Occipital lobe (tissue), 2 donors: Measurements from ENCODE around the gene EFHC1. TPM values are rescaled to one million over a fixed set of nuclear protein-coding genes. Genes with fewer than 3 reads are reported as not detected.

Experiments used
- DNase-seq: peaks from one replicate; lab custom pipeline; 2025; lab: John Stamatoyannopoulos, UW
- total RNA-seq: library from RNA; depleted of rRNA; stranded (reverse); fragments of >200 nt; gene quantifications from one replicate; pipeline ENCODE4 v1.2.3, GENCODE V29; 2014

EFHC1 gene
- total RNA-seq, 1 donor from 2014 or later, result 37.0 TPM

DNA sequence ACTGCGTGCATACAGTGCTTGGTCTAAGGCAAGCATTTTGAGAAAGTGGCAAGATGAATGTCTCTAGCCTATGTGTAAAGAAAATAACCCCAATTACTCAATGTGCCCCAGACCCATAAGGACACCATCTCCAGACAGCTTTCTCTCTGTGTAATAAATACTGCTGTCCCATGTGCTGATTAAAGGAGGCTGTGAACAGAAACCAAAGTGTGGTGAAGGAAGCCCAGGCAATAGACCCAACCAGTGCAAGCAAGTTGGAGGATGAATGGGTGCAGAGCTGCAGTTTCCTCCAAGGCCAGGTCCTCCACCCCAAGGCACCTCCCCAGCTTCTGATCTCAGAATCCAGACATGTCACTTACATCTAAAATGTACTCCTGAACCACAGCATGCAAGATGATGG lies 96.1 kb downstream of the EFHC1 start:
- no peak for DNase-seq

DNA sequence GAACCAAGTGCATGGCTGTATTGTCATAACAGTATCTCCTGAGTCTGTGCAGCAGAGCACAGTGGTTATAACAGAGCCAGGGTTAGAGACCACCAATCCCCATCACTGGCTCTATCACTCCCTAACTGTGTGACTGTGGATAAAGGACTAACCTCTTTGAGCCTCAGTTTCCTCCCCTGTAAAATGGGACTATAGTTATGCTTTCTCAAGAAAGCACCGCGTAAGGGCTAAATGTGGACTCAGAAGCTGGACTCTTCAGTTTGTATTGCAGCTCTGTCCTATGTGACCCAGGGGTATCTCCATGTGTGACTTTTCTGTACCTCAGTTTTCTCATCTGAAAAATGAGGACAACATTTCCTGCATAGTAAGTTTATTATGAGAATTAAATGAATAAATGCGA lies 96.8 kb downstream of the EFHC1 start:
- DNase-seq, result no peak

DNA sequence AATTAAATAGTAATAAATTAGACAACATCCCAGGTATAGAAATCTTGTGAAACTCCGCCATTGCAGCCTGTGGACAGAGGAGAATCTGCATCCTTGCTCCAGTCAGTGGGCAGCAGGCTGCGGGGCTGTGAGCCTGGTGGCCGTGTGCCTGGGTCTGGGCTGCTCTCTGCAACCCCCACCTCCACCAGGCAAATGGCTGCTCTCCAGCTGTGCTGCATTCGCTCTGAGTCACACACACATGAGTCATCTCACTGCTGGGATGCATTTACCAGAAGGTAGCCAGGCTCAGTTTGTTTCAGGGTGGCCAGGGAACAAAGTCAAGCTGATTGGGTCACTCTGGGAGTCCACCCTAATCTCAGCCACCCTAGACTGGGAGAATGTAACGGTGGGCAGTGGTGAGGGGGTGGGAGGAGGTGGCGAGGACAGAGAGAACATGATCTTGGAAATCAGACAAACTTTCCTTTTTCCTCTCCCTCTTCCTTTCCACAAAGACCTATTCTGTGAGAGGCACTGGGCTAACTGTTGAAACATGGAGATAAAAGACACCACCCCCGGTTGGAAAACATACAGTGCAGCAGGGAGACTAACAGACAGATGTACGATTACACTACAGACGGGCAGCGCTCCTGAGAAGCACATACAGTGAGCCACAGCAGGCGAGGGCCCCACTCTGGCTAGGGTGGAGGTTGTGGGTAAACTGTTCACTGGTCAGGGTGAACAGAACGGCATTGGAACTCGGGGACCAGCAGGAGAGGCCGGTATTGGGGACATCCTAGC lies 97.5 kb downstream of the EFHC1 start:
- peak; percentile 81 for DNase-seq

DNA sequence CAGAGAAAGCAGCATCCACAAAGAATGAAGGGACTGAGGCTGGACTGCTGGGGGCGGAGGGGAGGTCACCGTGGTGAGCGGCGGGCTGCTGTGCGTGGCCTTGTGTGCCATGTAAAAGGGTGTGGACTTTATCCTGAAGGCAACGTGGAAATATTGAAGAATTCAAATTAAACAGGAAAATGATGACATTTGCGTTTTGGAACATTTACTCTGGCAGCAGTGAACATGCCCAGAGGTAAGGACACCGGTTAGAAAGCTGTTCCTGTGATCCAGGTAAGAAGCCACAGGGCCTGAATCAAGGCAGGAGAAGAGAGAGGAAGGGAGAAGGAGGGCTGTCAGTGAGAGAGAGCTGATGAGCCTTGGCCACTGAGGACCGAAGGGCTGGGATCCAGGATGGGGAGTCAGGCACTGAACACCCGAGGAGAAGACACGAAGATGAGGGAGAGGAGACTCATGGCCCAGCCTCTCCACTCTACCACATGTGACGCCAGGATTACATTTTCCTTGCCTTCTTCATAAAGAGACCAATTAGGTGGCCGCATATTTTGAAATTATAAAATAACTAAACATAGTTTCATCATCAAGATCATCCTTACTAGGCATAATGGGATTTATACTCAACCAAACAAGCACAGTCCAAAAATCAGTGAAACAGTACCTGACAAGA lies 98.3 kb downstream of the EFHC1 start:
- no peak for DNase-seq

DNA sequence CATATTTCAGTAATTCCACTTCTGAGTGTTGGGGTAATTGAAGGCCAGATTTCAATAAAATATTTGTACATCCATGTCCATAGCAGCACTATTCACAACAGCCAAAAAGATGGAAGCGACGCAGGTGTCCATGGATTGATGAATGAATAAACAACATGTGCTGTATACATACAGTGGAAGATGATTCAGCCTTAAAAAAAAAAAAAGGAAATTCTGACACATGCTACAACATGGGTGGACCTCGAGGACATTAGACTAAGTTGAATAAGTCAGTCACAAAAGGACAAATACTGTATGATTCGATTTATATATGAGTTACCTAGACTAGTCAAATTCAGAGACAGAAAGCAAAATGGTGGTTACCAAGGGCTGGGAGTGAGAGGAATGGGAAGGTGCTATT lies 99.5 kb downstream of the EFHC1 start:
- no peak for DNase-seq

DNA sequence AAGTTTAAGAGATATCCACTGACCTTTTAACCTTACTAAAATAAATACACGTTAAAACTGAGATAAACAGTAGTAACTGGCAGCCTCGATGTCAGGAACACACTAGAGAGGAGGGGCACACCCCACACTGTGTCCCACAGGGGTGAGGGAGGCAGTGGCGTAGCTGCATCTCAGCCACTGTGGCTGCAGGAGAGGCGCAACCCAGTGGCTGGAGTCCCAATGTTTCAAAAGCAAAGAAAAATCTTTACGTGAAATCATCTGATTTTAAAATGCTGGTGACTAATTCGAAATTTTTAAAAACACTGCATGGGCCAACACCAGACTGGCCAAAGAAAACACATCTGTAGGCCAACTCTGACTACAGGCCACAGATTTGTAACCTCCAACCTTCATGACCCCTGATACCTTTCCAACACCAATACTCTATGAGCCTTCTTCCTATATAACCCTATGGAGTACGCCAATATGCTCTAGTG lies 102.0 kb downstream of the EFHC1 start:
- DNase-seq, result no peak

DNA sequence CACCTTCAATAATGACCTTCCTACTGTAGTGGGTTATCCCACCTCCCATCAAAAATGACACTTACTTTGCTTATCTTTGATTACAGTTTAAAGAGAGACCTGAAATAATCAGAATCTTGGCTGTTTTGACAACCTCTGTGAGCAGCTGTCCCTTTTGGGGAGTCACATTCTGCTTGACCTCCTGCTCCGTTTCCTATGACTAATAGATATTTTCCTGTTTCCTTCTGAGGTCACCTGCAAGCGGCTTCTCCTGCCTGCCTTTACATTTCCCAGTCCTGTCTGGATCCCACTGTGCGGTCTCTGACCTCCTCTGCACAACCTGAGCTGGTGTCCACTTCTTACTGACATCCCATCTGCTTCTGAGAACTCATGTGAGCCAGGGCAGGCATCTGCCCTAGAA lies 102.5 kb downstream of the EFHC1 start:
- no peak for DNase-seq

DNA sequence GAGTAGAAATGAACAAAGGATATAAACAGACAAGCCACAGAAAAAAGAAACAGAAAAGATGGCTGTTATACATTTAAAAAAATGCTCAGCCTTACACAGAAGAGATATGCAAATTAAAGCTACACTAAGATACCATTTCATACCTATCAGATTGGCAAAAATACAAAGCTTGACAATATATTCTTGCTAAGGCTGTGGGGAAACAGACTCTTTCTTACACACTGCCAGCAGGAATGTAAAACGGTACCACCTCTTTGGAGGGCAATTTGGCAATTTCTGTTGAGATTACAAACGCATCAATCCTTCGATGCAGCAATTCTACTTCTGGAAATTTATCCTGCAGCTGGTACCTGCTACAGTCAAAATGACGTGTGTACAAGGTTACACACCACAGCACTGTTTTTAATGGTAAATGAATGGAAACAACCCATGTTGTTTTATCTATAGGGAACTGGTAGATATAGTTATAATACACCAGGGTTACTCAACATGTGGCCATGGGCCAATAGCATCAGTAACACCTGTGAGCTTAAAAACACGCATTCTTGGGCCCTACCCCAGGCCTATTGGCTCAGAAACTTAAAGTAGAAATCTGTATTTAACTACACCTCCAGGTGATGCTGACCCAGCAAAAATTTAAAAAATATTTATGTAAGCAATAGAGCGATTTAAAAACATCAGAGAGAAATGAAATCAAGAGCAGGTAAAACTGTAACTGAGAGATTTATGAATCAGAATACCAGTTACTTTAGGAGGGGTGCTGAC lies 103.4 kb downstream of the EFHC1 start:
- DNase-seq, result no peak

DNA sequence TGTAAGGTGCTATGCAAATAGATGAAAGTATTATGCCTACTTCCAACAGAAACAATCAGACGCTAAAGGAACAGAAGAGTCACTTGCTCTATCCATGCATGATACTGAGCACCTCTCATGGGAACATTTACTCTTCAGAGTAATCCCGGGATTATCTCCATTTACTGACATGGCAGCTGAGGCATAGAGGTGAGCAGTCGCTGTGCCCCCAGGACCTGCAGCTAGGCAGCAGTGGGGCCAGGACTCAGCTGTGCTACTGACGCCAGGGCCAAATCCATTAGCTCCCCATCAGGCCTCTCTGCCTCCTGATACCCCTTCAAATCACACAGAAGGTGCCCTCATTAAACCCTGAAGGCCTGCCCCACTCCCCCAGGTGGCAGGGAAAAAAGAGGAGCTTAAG lies 104.8 kb downstream of the EFHC1 start:
- no peak for DNase-seq

DNA sequence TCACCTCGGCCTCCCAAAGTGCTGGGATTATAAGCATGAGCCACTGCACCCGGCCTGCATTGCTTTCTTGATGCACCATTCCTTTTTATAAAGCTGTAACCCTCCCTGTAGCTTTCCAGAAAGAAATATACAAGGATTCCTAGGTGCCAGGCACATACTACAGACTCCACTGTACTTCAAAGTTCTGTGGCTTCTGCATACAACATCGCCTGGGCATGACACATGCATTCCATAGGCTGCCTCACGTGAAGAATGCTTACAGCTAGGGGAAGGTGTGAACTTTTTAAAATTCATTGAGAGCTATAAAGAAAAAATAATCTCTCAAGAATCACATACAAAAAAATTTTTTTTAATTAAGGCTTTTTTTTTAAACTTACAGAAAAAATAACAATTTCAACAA lies 106.5 kb downstream of the EFHC1 start:
- DNase-seq, result no peak

DNA sequence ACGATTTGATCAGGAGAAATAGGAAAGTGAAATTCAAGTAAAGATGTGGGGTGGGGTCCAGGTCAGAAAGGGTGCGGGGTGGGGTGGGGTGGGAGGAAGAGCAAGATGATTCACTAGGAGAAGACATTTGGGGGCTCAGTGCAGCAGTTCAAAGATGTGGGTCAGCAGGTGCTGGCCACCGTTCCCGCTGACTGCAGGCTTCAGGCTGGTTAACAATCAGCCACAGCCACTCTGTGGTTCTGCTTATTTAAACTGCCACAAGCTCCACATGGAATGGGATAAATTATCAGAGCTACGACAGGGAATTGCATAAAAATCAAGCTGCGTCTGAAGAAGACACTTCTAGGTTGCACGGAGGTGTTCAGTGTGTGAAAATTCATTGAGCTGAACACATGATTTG lies 107.3 kb downstream of the EFHC1 start:
- DNase-seq, result no peak

DNA sequence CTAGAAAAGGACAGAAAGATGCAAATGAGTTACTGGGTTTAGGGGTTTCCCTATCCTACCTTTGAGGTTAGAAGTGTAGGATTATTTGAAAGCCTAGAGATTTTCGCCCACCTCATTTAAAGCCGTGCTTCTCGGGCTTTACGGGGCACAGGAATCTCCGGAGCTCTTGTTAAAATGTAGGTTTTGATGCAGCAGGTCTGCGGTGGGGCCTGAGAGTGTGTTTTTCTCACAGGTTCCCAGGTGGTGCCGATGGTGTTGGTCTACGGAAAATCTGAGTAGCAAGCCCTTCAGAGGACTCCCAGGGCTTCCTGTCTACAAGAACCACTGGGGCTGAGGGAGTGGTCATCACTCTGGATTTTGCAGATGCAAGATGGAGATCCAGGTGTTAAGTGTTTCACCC lies 109.2 kb downstream of the EFHC1 start:
- DNase-seq, result no peak

DNA sequence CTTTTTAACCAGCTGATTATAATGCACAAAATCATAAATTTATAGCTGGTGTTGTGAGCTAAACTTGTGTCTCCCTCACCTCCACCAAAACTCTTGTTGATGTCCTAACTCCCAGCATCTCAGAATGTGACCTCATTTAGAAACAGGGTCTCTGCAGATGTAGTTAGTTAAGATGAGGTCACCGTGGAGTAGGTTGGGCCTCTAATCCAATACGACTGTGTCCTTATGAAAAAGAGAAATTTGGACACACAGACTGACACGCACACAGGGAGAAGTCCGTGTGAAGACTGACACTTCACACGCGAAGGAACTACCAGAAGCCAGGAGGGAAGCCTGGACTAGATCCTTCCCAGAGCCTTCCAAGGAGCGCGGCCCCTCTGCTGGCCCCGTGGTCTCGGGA lies 110.2 kb downstream of the EFHC1 start:
- DNase-seq, result no peak

DNA sequence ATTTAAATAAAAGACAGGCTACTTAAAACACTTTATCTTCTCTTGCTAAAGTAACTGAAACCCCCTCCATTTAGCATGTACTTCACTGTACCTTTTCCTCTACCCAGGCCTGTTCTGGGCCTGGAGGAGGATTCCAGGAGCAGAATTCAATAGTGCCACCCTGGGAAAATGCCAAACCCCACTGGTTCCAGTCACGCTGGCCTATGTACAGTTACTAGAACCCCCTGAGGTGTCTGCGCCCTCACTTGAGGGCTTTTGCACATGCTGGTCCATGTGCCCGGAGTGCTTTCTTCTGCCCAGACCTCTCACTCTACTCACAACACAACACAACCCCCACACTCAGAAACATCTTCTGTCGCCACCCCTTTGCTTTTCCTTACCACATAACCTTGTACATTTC lies 111.3 kb downstream of the EFHC1 start:
- no peak for DNase-seq

DNA sequence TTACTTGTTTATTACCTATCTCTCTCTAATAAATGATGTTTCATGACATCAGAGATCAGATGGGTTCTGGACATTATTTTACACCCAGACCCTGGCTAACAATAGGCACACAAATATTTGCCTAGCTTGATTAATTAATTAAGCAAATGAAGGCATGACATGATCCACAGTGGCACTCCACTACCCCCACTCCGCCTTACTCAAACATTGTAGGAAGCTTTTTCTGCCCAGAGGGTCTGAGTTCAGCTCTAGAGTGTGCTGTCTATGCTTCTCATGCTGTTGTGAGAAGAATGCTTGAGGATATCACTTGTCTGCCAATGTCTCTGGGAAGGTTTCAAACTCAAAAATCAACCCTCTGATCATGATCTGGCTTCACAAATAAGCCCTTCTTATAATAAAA lies 111.7 kb downstream of the EFHC1 start:
- DNase-seq, result no peak

DNA sequence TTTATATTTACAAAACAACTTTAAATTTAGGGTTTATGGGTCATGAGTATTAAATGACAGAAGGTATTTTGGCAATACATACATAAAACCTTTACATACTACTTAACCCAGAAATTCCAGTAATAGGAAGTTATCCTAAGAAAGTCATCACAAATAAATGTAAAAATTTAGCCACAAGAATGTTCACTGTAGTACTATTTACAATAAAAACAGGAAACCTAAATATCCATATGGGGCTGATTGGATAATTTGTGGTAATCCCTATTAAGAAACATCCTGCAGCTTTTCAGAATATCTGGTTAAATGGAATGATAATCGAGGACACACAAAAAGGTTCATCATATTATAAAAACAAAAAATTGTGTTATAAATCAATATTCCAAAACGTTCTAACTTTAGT lies 112.3 kb downstream of the EFHC1 start:
- no peak for DNase-seq

DNA sequence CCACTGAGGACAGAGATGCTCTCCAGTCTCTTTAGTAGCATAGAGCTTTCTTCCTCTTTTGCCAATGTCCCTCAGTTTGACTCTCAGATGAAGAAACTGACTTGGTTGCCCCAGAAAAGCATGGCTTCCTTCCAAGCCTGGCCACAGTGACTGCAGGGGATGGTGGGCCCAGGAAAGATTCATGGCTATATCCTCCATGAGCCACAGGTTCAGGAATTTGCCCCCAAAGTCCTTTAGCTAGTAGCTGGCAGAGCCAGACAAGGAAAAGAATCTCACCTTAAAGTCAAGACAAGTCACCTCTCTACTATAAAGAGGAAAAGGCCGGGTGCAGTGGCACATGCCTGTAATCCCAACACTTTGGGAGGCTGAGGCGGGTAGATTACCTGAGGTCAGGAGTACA lies 113.3 kb downstream of the EFHC1 start:
- DNase-seq, result no peak

DNA sequence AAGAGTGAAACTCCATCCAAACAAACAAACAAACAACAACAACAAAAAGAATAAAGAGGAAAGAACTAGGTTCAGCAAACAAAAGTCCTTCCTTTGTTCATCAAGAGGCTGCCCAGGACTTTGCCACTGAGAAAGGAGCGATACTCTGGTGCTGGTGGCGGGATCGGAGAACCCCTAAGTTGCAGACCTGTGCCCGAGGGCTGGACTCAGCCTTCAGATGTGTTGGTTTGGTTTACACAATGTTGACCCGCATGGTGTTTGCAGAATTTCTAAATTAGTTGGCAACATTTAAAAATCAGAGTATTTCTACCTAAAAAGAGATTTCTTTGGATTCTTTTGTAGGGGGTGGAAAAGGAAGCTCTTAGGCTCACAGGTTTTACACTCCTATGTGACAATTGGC lies 114.2 kb downstream of the EFHC1 start:
- no peak for DNase-seq

DNA sequence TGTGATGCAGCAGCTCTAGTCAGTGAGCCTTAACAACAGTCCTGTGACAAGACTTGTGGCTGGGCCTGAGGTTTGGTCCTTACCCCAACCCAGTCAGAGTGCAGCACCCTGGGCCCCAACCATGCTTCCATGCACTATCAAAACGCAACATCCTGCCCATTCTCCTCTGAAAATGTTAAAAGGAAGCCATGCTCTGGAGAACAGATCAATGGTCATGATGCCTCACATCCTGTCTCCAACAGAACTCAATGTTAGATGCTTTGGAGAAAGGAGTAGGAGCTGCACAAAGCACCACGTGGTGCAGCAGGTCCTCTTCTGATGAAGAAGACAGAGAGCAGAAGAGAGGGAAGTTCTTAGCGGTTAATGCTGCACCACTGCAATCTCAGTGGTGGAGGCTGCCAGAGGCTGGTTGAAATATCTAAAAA lies 114.8 kb downstream of the EFHC1 start:
- no peak for DNase-seq

DNA sequence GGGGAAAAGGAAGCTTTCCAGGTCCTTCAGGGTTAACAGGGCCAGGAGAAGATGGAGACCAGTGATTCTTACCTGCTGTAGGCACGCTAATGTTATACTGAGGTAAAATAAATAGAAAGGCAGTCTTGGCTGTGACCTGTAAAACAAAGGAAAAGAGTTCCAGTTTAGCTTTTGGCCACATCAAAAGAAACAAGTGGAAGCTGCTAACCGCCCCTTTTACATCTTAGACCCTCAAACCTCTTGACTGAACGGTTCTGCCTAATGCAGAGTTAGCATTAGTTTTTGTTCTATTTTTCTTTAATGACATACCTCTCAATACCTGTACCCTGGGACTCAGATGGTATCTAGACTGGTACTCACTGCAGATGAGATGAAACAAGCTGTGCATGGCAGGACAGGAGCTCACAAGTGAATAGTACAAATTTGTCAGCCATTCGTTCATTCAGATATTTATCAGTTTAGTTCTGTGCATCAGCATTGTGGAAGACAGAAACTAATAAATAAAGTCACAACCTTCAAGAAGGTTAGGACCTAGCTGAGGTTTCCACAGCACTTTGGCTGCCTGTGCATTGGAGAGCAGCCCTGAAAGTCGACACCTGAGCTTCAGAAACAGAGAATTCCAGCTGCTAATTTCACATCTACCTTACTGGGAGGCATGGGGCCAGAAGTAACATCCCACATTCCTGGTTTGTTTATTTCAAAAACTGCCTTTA lies 115.7 kb downstream of the EFHC1 start:
- DNase-seq, result no peak

DNA sequence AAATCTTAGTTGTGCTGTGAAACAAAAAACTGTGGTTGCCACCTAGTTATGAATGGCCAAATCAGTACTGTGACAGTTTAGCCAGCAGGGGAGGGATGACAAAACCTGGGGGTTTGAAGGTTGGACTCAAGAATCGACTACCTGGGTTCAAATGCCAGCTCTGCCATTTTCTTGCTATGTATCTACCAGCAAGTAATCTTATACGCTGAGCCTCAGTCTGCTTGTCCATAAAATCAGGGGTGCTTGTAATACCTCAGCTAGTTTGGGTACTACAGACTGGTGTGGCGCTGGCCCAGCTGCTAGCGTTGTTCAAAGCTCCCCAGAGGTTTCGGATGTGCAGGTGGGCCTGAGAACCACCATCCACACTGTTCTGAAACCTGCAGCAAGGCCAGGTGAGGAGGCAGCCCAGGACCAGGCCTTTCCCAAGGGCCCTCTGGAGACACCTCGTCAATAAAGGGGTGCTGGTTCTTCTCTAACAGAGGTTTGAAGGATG lies 116.3 kb downstream of the EFHC1 start:
- DNase-seq, result no peak
